IPS DF 6.9 (cell line): Measurements from ENCODE around the gene FKBP5.

ENCODE experiments used
- DNase-seq: peaks from one replicate; pipeline ENCODE4 v3.0.0-alpha.2; 2013; ENCODE audit warnings: low read depth, low spot score
- H3K27ac ChIP-seq: one replicate; pipeline ENCODE4 v1.5.1; 2013; ENCODE audit warnings: low read length, control low read depth
- H3K27me3 ChIP-seq: 2 replicates; pipeline ENCODE4 v1.6.1; 2013; ENCODE audit warnings: mild to moderate bottlenecking, low read length; ENCODE audit not compliant: control insufficient read depth, insufficient read depth
- H3K36me3 ChIP-seq: 2 replicates; pipeline ENCODE4 v1.6.1; 2013; ENCODE audit warnings: low read length; ENCODE audit not compliant: control insufficient read depth, insufficient read depth
- H3K4me1 ChIP-seq: 2 replicates; pipeline ENCODE4 v1.6.1; 2013; ENCODE audit warnings: low read length; ENCODE audit not compliant: control insufficient read depth, insufficient read depth
- H3K4me3 ChIP-seq: 2 replicates; pipeline ENCODE4 v1.5.1; 2013; ENCODE audit warnings: mild to moderate bottlenecking, low read length
- H3K9me3 ChIP-seq: 2 replicates; pipeline ENCODE4 v1.6.1; 2013; ENCODE audit warnings: low read length, inconsistent platforms; ENCODE audit not compliant: control insufficient read depth, insufficient read depth
- WGBS: extraction: QIAGEN DNeasy Blood & Tissue Kit; methylation state at CpG from one replicate; pipeline ENCODE4 v1.1.7; 2013; ENCODE audit warnings: mixed read lengths, missing lambda C conversion rate; ENCODE audit not compliant: insufficient read length, insufficient coverage; 5-methylcytosine and 5-hydroxymethylcytosine counted together

The FKBP5 gene

GRCh38 chr6:35638679-35639078 lies 50.0 kb downstream of the FKBP5 start:
- no peaks in the 10 kb centered on the region for H3K9me3 ChIP-seq
- H3K27ac ChIP-seq = no peak overlapping the region
- no peak overlapping the region for H3K4me3 ChIP-seq
- H3K27me3 ChIP-seq = no peaks in the 10 kb centered on the region
- H3K4me1 ChIP-seq = peaks cover 1% of the 10 kb centered on the region; the same call in 1 of the 2 replicates
- no peaks in the 10 kb centered on the region; the same call in 1 of the 2 replicates for H3K36me3 ChIP-seq
- WGBS = no CpG with 5 or more reads among the region's 3 CpGs
- DNase-seq = no peak

- Histone ChIP-seq H3K27me3 (no peaks in the 10 kb centered on the region), H3K4me3 (no peak overlapping the region), H3K27ac (no peak overlapping the region), H3K36me3 (no peaks in the 10 kb centered on the region; the same call in 1 of the 2 replicates), H3K4me1 (no peaks in the 10 kb centered on the region), H3K9me3 (no peaks in the 10 kb centered on the region)
- no peak for DNase-seq
- no CpG with 5 or more reads among the region's 1 CpG for WGBS
Measured at GRCh38 chr6:35637911-35638310, 50.8 kb downstream of the FKBP5 start.

- no peaks in the 10 kb centered on the region for H3K4me1 ChIP-seq
- H3K27me3 ChIP-seq = no peaks in the 10 kb centered on the region
- no CpG with 5 or more reads among the region's 4 CpGs for WGBS
- H3K36me3 ChIP-seq = no peaks in the 10 kb centered on the region
- no peaks in the 10 kb centered on the region for H3K9me3 ChIP-seq
- no peak overlapping the region for H3K27ac ChIP-seq
- no peak overlapping the region for H3K4me3 ChIP-seq
- no peak for DNase-seq
Measured at GRCh38 chr6:35635601-35636597, 52.8 kb downstream of the FKBP5 start.

- Histone ChIP-seq H3K4me3 (no peak overlapping the region), H3K36me3 (no peaks in the 10 kb centered on the region), H3K27ac (no peak overlapping the region), H3K9me3 (no peaks in the 10 kb centered on the region), H3K4me1 (no peaks in the 10 kb centered on the region), H3K27me3 (no peaks in the 10 kb centered on the region)
- DNase-seq = no peak
- no CpG with 5 or more reads among the region's 2 CpGs for WGBS
Measured at GRCh38 chr6:35634316-35634715, 54.4 kb downstream of the FKBP5 start.

- H3K36me3 ChIP-seq = no peaks in the 10 kb centered on the region
- no peaks in the 10 kb centered on the region for H3K27me3 ChIP-seq
- no peak overlapping the region for H3K27ac ChIP-seq
- no CpG with 5 or more reads among the region's 4 CpGs for WGBS
- no peaks in the 10 kb centered on the region for H3K9me3 ChIP-seq
- no peak overlapping the region for H3K4me3 ChIP-seq
- no peaks in the 10 kb centered on the region for H3K4me1 ChIP-seq
- DNase-seq = no peak
Measured at GRCh38 chr6:35633579-35634089, 55.1 kb downstream of the FKBP5 start.

- no peak for DNase-seq
- no peak overlapping the region for H3K4me3 ChIP-seq
- WGBS = no CpG with 5 or more reads among the region's 7 CpGs
- no peaks in the 10 kb centered on the region for H3K9me3 ChIP-seq
- no peaks in the 10 kb centered on the region for H3K27me3 ChIP-seq
- no peaks in the 10 kb centered on the region for H3K36me3 ChIP-seq
- H3K4me1 ChIP-seq = no peaks in the 10 kb centered on the region
- H3K27ac ChIP-seq = no peak overlapping the region
Measured at GRCh38 chr6:35629876-35630378, 58.8 kb downstream of the FKBP5 start.

GRCh38 chr6:35626401-35626800 lies 62.3 kb downstream of the FKBP5 start:
- WGBS = no CpG with 5 or more reads among the region's 2 CpGs
- no peaks in the 10 kb centered on the region for H3K4me1 ChIP-seq
- no peak for DNase-seq
- H3K36me3 ChIP-seq = no peaks in the 10 kb centered on the region
- no peaks in the 10 kb centered on the region for H3K27me3 ChIP-seq
- H3K27ac ChIP-seq = no peak overlapping the region
- no peaks in the 10 kb centered on the region for H3K9me3 ChIP-seq
- no peak overlapping the region for H3K4me3 ChIP-seq

- H3K9me3 ChIP-seq = no peaks in the 10 kb centered on the region
- no peak overlapping the region for H3K4me3 ChIP-seq
- H3K27ac ChIP-seq = no peak overlapping the region
- H3K27me3 ChIP-seq = no peaks in the 10 kb centered on the region
- WGBS = 100% methylated on average over 1 of the region's 9 CpGs
- DNase-seq = no peak
- no peaks in the 10 kb centered on the region for H3K36me3 ChIP-seq
- no peaks in the 10 kb centered on the region for H3K4me1 ChIP-seq
Measured at GRCh38 chr6:35624341-35625070, 64.2 kb downstream of the FKBP5 start.

- no peaks in the 10 kb centered on the region for H3K27me3 ChIP-seq
- no peak for DNase-seq
- H3K27ac ChIP-seq = no peak overlapping the region
- no CpG with 5 or more reads among the region's 4 CpGs for WGBS
- no peaks in the 10 kb centered on the region; the same call in 1 of the 2 replicates for H3K36me3 ChIP-seq
- H3K4me3 ChIP-seq = no peak overlapping the region
- no peaks in the 10 kb centered on the region for H3K4me1 ChIP-seq
- no peaks in the 10 kb centered on the region for H3K9me3 ChIP-seq
Measured at GRCh38 chr6:35622283-35622682, 66.4 kb downstream of the FKBP5 start.

- Histone ChIP-seq H3K27me3 (no peaks in the 10 kb centered on the region), H3K9me3 (no peaks in the 10 kb centered on the region), H3K27ac (no peak overlapping the region), H3K36me3 (no peaks in the 10 kb centered on the region; the same call in 1 of the 2 replicates), H3K4me1 (no peaks in the 10 kb centered on the region), H3K4me3 (no peak overlapping the region)
- DNase-seq = no peak
- WGBS = no CpG with 5 or more reads among the region's 1 CpG
Measured at GRCh38 chr6:35620706-35621105, 68.0 kb downstream of the FKBP5 start.
